ENCODE data around the gene MEGF10. TPM values are rescaled to one million over a fixed set of nuclear protein-coding genes. Genes with fewer than 3 reads are reported as not detected.

MEGF10 gene
- total RNA-seq, 1 donor from 2014 or later, result 1.3 TPM

DNA sequence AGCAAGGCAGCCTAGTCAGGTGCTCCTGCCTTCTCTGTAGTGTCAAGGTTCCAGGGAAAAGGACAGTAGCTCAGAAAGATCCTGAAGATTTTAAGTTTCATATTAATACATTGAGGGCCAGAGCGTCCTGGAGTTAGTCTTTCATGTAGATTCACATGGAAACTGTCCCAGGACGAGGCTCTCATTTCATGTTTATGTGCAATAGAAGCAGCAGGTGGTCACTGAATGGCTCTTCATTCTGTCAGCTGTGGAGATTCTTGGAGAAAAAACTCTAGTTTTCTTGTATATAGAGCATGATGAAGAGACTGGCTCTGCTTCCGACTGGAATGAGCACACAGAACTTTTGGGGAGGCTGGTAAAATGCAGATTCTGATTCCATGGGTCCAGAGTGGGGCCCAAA lies 54.3 kb downstream of the MEGF10 start:
- H3K36me3 ChIP-seq (ENCODE audit: control insufficient read depth, insufficient read depth, low read length), result no peaks in the 10 kb centered on the region
- H3K27me3 ChIP-seq (ENCODE audit: control insufficient read depth, insufficient read depth, low read length), result no peaks in the 10 kb centered on the region
- H3K4me3 ChIP-seq (ENCODE audit: low read depth, low read length), result no peak overlapping the region
- no peak for TF ChIP-seq CTCF (IDR thresholded peaks at IDR 0.05; ENCODE audit: insufficient read depth, low read length, poor library complexity, severe bottlenecking)
- no peak for DNase-seq (ENCODE audit: low read depth)

DNA sequence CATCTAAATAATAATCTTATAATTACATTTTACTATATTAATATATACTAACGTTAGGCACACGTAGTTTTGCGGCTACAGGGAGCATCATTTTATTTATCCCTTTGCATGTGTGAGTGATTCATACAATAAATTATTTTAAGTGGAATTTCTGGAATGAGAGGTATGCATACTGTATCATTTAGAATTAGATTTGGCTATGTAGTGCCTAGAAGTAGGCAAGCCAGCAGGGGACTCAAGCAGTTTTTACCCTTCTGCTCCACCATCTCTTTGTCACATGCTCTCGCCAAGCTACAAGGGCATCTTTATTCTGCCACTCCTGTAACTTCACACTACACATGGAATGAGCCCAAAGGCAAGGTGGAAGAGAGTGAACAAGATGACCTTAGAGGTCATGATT lies 60.8 kb downstream of the MEGF10 start:
- Histone ChIP-seq H3K27me3 (ENCODE audit: control insufficient read depth, insufficient read depth, low read length) (no peaks in the 10 kb centered on the region), H3K36me3 (ENCODE audit: control insufficient read depth, insufficient read depth, low read length) (no peaks in the 10 kb centered on the region), H3K4me3 (ENCODE audit: low read depth, low read length) (no peak overlapping the region)
- no peak for DNase-seq (ENCODE audit: low read depth)
- TF ChIP-seq CTCF (IDR thresholded peaks at IDR 0.05; ENCODE audit: insufficient read depth, low read length, poor library complexity, severe bottlenecking), result no peak

DNA sequence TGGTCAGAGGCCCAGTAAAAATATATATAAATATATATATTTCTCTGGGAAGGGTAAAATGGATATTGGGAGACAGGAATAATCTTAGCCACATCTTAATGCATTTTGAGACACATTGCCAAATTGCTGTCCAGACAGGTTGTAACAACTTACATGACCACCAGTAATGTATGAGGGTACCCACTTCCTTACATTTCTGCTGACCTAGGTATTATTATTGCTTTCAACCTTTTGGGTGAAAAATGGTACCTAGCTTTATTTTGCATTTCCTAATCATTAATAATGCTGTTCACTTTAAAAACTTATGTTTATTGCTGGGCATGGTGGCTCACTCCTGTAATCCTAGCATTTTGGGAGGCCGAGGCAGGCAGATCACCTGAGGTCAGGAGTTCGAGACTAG lies 61.5 kb downstream of the MEGF10 start:
- no peaks in the 10 kb centered on the region for H3K27me3 ChIP-seq (ENCODE audit: control insufficient read depth, insufficient read depth, low read length)
- no peak overlapping the region for H3K4me3 ChIP-seq (ENCODE audit: low read depth, low read length)
- TF ChIP-seq CTCF (IDR thresholded peaks at IDR 0.05; ENCODE audit: insufficient read depth, low read length, poor library complexity, severe bottlenecking), result no peak
- H3K36me3 ChIP-seq (ENCODE audit: control insufficient read depth, insufficient read depth, low read length), result no peaks in the 10 kb centered on the region
- no peak for DNase-seq (ENCODE audit: low read depth)

- no peak for DNase-seq (ENCODE audit: low read depth)
- Histone ChIP-seq H3K27me3 (ENCODE audit: control insufficient read depth, insufficient read depth, low read length) (no peaks in the 10 kb centered on the region), H3K4me3 (ENCODE audit: low read depth, low read length) (no peak overlapping the region), H3K36me3 (ENCODE audit: control insufficient read depth, insufficient read depth, low read length) (no peaks in the 10 kb centered on the region)
- TF ChIP-seq CTCF (IDR thresholded peaks at IDR 0.05; ENCODE audit: insufficient read depth, low read length, poor library complexity, severe bottlenecking), result no peak
These were observed 62.7 kb downstream of the MEGF10 start for GRCh38 chr5:127353327-127353726.

DNA sequence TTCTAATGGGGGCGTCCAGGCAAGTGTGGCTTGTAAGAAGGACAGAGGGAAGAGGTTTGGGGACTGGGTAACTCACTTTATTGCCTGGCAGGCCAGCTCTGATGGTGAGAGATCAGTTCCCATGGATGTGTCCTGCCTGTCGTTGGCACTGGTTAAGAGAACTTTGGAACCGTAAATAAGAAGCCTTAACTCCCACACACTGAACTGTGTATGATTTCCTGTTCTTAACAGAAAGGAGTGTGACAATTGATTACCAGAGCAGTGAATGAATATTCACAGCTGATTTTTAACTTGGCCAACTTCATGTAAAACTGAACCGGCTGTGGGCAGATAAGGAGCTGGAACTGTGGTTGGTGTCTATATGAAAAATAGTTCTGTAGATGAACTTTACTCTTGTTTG lies 63.2 kb downstream of the MEGF10 start:
- TF ChIP-seq CTCF (IDR thresholded peaks at IDR 0.05; ENCODE audit: insufficient read depth, low read length, poor library complexity, severe bottlenecking), result no peak
- Histone ChIP-seq H3K27me3 (ENCODE audit: control insufficient read depth, insufficient read depth, low read length) (no peaks in the 10 kb centered on the region), H3K36me3 (ENCODE audit: control insufficient read depth, insufficient read depth, low read length) (no peaks in the 10 kb centered on the region), H3K4me3 (ENCODE audit: low read depth, low read length) (no peak overlapping the region)
- DNase-seq (ENCODE audit: low read depth), result no peak

DNA sequence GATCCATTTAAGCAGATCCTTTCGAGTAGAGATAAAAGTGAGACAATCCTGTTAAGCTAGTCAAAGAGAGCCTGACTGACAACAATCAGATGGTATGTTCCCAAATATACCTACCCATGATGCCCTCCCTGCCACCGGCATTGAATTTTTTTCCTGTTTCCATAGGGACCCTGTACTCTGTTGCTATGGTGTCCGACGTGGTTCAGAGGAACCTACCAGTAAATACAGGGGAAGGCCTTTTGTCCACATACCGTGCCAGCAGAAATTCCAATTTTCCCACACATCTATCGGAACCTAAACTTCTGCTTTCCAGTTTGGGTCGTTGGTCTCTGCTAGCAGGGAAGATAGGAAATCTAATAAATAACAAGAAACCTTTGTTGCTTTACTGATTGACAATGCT lies 64.7 kb downstream of the MEGF10 start:
- no peak for TF ChIP-seq CTCF (IDR thresholded peaks at IDR 0.05; ENCODE audit: insufficient read depth, low read length, poor library complexity, severe bottlenecking)
- Histone ChIP-seq H3K27me3 (ENCODE audit: control insufficient read depth, insufficient read depth, low read length) (no peaks in the 10 kb centered on the region), H3K36me3 (ENCODE audit: control insufficient read depth, insufficient read depth, low read length) (no peaks in the 10 kb centered on the region), H3K4me3 (ENCODE audit: low read depth, low read length) (no peak overlapping the region)
- DNase-seq (ENCODE audit: low read depth), result no peak

All from kidney epithelial cell (primary cell).